ENCODE measurements around the gene CAPN10.

DNA sequence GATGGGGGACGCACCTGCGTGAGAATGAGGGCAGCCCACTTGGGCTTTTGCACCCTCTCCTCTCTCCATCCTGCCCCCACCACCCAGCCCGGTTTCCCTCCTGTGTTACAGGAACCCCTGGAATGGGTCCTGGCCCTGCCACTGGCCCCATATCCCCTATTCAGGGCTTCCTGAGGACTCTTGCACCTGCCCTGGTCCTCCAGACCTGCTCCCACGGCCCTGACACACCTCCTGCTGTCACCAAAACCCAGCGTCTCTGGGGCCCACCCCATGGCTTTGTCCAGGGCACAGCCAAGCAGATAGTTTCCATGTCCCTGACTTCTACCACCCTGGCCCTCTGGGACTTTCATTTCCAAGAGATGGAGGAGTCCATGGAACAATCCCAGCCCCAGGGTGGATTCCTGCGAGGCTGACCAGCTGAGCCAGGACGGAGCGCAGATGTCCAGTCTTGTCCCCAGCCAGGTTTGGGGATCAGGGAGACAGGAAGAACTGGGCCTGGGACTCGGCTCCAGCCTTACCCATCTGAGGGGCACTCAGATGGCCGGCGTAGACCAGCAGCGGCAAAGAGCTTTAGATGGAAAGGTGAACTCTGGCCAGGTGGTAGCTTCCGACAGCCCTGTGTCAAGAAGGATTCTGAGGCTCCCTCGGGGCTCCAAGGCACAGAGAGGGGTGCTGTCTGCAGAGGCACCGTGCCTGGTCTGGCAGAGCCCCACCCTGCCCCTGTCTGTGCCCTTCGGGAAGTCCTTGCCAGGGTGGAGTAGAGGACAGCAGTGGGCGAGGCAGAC lies 50.8 kb downstream of the CAPN10 start:
- TF ChIP-seq YY1 (IDR thresholded peaks at IDR 0.05; ENCODE audit: insufficient read depth, insufficient read length) = no peak
- TF ChIP-seq SUZ12 (IDR thresholded peaks at IDR 0.05; ENCODE audit: extremely low read depth, insufficient read depth, insufficient read length) = no peak

Data from NT2/D1 (cell line).